Measurements from ENCODE around the gene NLRP4. TPM values are rescaled to one million over a fixed set of nuclear protein-coding genes. Genes with fewer than 3 reads are reported as not detected.

Gene NLRP4, protein sequence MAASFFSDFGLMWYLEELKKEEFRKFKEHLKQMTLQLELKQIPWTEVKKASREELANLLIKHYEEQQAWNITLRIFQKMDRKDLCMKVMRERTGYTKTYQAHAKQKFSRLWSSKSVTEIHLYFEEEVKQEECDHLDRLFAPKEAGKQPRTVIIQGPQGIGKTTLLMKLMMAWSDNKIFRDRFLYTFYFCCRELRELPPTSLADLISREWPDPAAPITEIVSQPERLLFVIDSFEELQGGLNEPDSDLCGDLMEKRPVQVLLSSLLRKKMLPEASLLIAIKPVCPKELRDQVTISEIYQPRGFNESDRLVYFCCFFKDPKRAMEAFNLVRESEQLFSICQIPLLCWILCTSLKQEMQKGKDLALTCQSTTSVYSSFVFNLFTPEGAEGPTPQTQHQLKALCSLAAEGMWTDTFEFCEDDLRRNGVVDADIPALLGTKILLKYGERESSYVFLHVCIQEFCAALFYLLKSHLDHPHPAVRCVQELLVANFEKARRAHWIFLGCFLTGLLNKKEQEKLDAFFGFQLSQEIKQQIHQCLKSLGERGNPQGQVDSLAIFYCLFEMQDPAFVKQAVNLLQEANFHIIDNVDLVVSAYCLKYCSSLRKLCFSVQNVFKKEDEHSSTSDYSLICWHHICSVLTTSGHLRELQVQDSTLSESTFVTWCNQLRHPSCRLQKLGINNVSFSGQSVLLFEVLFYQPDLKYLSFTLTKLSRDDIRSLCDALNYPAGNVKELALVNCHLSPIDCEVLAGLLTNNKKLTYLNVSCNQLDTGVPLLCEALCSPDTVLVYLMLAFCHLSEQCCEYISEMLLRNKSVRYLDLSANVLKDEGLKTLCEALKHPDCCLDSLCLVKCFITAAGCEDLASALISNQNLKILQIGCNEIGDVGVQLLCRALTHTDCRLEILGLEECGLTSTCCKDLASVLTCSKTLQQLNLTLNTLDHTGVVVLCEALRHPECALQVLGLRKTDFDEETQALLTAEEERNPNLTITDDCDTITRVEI
- not detected in 2 replicates for total RNA-seq

DNA sequence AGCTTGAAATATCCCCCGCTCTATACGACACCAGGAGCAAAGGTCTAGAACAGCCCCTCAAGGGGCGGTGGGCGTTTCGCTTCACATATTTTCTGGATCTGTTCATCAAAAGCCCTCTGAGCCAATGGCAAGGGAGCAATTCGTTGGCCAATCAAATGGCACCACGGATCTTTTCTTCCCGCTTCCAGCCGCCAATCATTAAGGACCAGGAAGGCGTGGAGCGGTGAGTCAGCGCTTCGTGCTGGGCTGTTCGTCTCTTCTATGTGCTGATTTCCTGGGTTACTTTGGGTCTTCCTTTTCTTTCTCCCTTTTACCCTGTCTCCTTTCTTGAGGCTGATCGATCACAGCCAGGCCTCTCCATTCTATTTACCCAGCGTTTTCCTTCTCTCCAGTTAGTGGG, at the start of gene NLRP4:
Gene NLRP4 (plus strand): TSS at position 201 of the 400 bp plus-strand sequence. CDS start 15,541 bp downstream, outside the sequence.

DNA sequence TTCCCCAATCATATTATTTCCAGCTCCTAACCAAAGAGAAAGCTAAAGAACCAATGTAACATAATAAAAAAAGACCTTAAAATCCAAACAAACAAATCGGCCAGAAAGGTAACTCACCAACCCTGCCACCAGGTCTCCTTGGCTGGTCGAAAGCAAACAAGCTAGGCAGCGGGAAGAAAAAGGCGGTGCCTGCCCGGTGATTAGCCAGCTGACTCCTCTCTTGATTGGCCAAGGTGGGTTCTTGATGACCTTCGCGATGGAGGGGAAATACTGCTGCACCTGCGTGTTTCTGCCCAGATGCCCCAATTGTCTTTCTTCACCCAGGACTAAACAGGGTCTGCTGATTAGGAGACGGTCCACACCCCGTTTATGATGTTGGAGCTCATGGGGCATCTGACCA, 4.5 kb upstream of the NLRP4 start, which contains the start of gene NLRP11:
Gene NLRP11 (minus strand): TSS at position 154 of the 400 bp plus-strand sequence. CDS start 13,825 bp downstream, outside the sequence.

Other genes starting within 250 kb of the NLRP4 start
- gene FIZ1, start 237.0 kb upstream of the NLRP4 start, total RNA-seq: 2.3 and 2.9 TPM in 2 replicates
- 5.6 and 8.2 TPM in 2 replicates for gene ZNF524, start 236.3 kb upstream of the NLRP4 start, total RNA-seq
- 0.58 and 0.85 TPM in 2 replicates for gene ZNF865, start 230.9 kb upstream of the NLRP4 start, total RNA-seq
- gene ZNF784, start 212.0 kb upstream of the NLRP4 start, total RNA-seq: 2.3 and 3.4 TPM in 2 replicates
- gene ZNF580, start 195.5 kb upstream of the NLRP4 start, total RNA-seq: 3.8 and 3.9 TPM in 2 replicates
- gene ZNF581, start 192.9 kb upstream of the NLRP4 start, total RNA-seq: 12.5 and 19.4 TPM in 2 replicates
- gene CCDC106, start 188.3 kb upstream of the NLRP4 start, total RNA-seq: 4.8 and 5.4 TPM in 2 replicates
- gene U2AF2, start 181.5 kb upstream of the NLRP4 start, total RNA-seq: 49.6 and 137 TPM in 2 replicates
- 20.3 and 36.4 TPM in 2 replicates for gene EPN1, start 161.3 kb upstream of the NLRP4 start, total RNA-seq
- gene NLRP9, start 98.1 kb upstream of the NLRP4 start, total RNA-seq: not detected in 2 replicates
- not detected in 2 replicates for gene RFPL4A, start 77.4 kb upstream of the NLRP4 start, total RNA-seq
- gene RFPL4AL1, start 67.4 kb upstream of the NLRP4 start, total RNA-seq: under 0.01 TPM in 1 of 2 replicates, not detected in the other
- gene NLRP11, start 4.5 kb upstream of the NLRP4 start, total RNA-seq: under 0.01 TPM in 1 of 2 replicates, not detected in the other
- not detected in 2 replicates for gene NLRP13, start 95.8 kb downstream of the NLRP4 start, total RNA-seq
- not detected in 2 replicates for gene NLRP8, start 111.3 kb downstream of the NLRP4 start, total RNA-seq
- gene NLRP5, start 150.2 kb downstream of the NLRP4 start, total RNA-seq: under 0.01 TPM in 1 of 2 replicates, not detected in the other